ENCODE measurements around the gene PDCD1. TPM values are rescaled to one million over a fixed set of nuclear protein-coding genes. Genes with fewer than 3 reads are reported as not detected.

PDCD1 gene
- total and polyA plus RNA-seq, 2 of the 13 experiments (the other 11 are each of a cell fraction or from before 2014, with no cell fraction given), result 0.04 TPM; not detected in 1

DNA sequence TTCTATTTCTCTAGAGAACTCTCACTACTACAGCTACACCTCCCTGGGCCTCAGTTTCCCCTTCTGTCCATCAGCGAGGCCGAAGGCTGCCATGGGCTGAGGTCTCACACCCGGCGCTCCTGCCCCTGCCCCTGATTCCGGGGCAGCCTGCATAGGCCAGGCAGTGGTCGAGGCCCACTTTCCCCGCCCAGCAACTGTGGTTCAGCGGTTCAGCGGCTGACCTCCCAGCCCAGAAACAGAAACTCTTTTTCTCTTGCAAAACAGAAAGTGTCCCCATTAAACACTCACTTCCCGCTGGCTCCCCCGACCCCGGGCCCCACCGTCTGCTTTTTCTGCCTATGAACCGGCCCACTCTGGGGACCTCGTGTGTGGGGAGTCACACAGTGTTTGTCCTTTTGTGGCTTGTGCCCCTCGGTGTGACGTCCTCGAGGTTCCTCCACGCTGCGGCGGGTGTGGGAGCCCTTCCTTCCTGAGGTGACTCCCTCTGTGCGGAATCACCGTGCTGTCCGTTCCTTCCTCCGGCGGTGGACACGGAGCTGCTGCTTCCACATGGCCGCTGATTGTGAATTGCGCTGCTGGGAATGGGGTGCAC, 16.0 kb downstream of the PDCD1 start (continued):
- TF ChIP-seq, protein P1, sequence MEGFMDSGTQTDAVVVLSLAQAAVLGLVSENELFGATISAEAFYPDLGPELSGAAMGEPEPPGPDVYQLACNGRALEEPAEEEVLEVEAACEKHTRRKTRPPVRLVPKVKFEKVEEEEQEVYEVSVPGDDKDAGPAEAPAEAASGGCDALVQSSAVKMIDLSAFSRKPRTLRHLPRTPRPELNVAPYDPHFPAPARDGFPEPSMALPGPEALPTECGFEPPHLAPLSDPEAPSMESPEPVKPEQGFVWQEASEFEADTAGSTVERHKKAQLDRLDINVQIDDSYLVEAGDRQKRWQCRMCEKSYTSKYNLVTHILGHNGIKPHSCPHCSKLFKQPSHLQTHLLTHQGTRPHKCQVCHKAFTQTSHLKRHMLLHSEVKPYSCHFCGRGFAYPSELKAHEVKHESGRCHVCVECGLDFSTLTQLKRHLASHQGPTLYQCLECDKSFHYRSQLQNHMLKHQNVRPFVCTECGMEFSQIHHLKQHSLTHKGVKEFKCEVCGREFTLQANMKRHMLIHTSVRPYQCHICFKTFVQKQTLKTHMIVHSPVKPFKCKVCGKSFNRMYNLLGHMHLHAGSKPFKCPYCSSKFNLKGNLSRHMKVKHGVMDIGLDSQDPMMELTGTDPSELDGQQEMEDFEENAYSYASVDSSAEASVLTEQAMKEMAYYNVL (CRISPR knock-in tag; IDR thresholded peaks at IDR 0.05; ENCODE audit: borderline replicate concordance), result no peak
- TF ChIP-seq PHF8 (CRISPR knock-in tag; IDR thresholded peaks at IDR 0.05) (no peak), ZNF510 (CRISPR knock-in tag; IDR thresholded peaks at IDR 0.05; ENCODE audit: low read depth) (no peak), DNMT3B (CRISPR knock-in tag; conservative IDR thresholded peaks at IDR 0.05) (no peak), NAIF1 (CRISPR knock-in tag; IDR thresholded peaks at IDR 0.05; ENCODE audit: borderline replicate concordance) (no peak), ZNF251 (CRISPR knock-in tag; IDR thresholded peaks at IDR 0.05) (no peak), BRF2 (CRISPR knock-in tag; IDR thresholded peaks at IDR 0.05) (no peak), ZFP90 (CRISPR knock-in tag; IDR thresholded peaks at IDR 0.05; ENCODE audit: borderline replicate concordance) (no peak), ZNF788 (CRISPR knock-in tag; IDR thresholded peaks at IDR 0.05; ENCODE audit: borderline replicate concordance) (no peak), TOE1 (CRISPR knock-in tag; IDR thresholded peaks at IDR 0.05) (no peak), SNAPC4 (CRISPR knock-in tag; IDR thresholded peaks at IDR 0.05) (no peak)
- TF ChIP-seq, protein P2, sequence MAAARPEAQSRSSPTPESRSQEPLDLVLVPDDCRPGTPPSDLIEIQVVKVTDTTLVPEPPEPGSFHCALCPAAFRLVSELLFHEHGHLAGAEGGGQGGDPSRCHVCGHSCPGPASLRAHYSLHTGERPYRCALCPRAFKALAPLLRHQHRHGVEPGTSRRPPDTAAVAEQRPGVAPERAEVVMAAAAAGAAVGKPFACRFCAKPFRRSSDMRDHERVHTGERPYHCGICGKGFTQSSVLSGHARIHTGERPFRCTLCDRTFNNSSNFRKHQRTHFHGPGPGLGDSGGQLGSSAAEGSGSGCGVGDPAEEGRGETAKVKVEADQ (CRISPR knock-in tag; IDR thresholded peaks at IDR 0.05; ENCODE audit: borderline replicate concordance), result no peak
- TF ChIP-seq, protein P3, sequence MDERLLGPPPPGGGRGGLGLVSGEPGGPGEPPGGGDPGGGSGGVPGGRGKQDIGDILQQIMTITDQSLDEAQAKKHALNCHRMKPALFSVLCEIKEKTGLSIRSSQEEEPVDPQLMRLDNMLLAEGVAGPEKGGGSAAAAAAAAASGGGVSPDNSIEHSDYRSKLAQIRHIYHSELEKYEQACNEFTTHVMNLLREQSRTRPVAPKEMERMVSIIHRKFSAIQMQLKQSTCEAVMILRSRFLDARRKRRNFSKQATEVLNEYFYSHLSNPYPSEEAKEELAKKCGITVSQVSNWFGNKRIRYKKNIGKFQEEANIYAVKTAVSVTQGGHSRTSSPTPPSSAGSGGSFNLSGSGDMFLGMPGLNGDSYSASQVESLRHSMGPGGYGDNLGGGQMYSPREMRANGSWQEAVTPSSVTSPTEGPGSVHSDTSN (CRISPR knock-in tag; IDR thresholded peaks at IDR 0.05), result no peak
